Spleen (tissue), 11 donors: ENCODE measurements around the gene TDRD9. TPM values are rescaled to one million over a fixed set of nuclear protein-coding genes. Genes with fewer than 3 reads are reported as not detected.

Source experiments
- DNase-seq: peaks from one replicate; pipeline ENCODE4 v3.0.0-alpha.2; 2020
- H3K27ac ChIP-seq, 8 donors: fragments of 200-600 bp; sonication (generic) in 7 of 8; 1 replicate in 4 of 8; 2 replicates in 4 of 8; pipeline versions ENCODE4 v1.5.0 to v1.8.0; 2016 to 2021; ENCODE audit warnings: inconsistent platforms in 4 of 8, mild to moderate bottlenecking in 4 of 8, moderate library complexity in 1 of 8
- H3K27me3 ChIP-seq, 7 donors: fragments of 200-600 bp; sonication (generic) in 6 of 7; replicated peaks in 1 of 7; 1 replicate in 4 of 7; 2 replicates in 3 of 7; pipeline versions ENCODE4 v1.5.0 to v1.8.0; 2016 to 2021; ENCODE audit warnings: inconsistent platforms in 3 of 7, mild to moderate bottlenecking in 1 of 7
- H3K36me3 ChIP-seq, 6 donors: fragments of 200-600 bp; sonication (generic) in 5 of 6; 1 replicate in 4 of 6; 2 replicates in 2 of 6; pipeline versions ENCODE4 v1.5.0 to v1.8.0; 2016 to 2021; ENCODE audit warnings: inconsistent platforms in 2 of 6
- H3K4me1 ChIP-seq, 6 donors: fragments of 200-600 bp; sonication (generic) in 5 of 6; 1 replicate in 3 of 6; 2 replicates in 3 of 6; pipeline versions ENCODE4 v1.5.0 to v1.8.0; 2016 to 2021; ENCODE audit warnings: inconsistent platforms in 3 of 6
- H3K4me3 ChIP-seq, 8 donors: fragments of 200-600 bp; sonication (generic) in 7 of 8; 1 replicate in 4 of 8; 2 replicates in 4 of 8; pipeline versions ENCODE4 v1.5.0 to v1.8.0; 2016 to 2021; ENCODE audit warnings: inconsistent platforms in 4 of 8, mild to moderate bottlenecking in 4 of 8, moderate library complexity in 2 of 8
- H3K9me3 ChIP-seq, 8 donors: fragments of 200-600 bp; sonication (generic) in 7 of 8; 1 replicate in 4 of 8; 2 replicates in 4 of 8; pipeline versions ENCODE4 v1.5.0 to v1.8.0; 2016 to 2021; ENCODE audit warnings: inconsistent platforms in 4 of 8
- POLR2A ChIP-seq, 3 donors: fragments of 450-650 bp; IDR thresholded peaks; one replicate each; pipeline ENCODE4 v1.5.1; 2017; ENCODE audit warnings: antibody characterized with exemption in 3 of 3, mild to moderate bottlenecking in 1 of 3
- POLR2AphosphoS5 ChIP-seq, 3 donors: sonication (generic); formaldehyde crosslinking; IDR thresholded peaks; one replicate each; pipeline ENCODE4 v1.5.1; 2017; ENCODE audit warnings: antibody characterized with exemption in 3 of 3
- WGBS, 5 donors: extraction: QIAGEN DNeasy Blood & Tissue Kit in 3 of 5; methylation state at CpG; one replicate each; pipeline versions ENCODE4 v1.1.5 to v1.1.7; 2013 to 2018; 5-methylcytosine and 5-hydroxymethylcytosine counted together
- intact Hi-C: fragments of 100-400 bp; cut with DNase I; formaldehyde crosslinking; loops from one replicate; pipeline ENCODE4 v1.15.0; 2023; ENCODE audit warnings: low total_unique reads
- polyA plus RNA-seq, 3 donors: library from polyadenylated mRNA; stranded (reverse); fragments of 200-250 nt; gene quantifications; one replicate each; pipeline ENCODE4 v1.2.1, GENCODE V29; 2013
- total RNA-seq, 7 donors: library from RNA; depleted of rRNA in 3 of 7; stranded (reverse); fragments of >200 nt in 3 of 7; fragmentation: NEBNext Ultra II Directional in 4 of 7; extraction: Animal tissue kit (Norgen Biotek cat#: 25700) in 4 of 7; gene quantifications; one replicate each; pipeline versions ENCODE4 v1.1.0 to v1.2.1, GENCODE V29; 2016 to 2021
- TF ChIP-seq, protein P1 (sequence below), 11 experiments: fragments of 200-600 bp in 7 of 11; fragments of 450-650 bp in 4 of 11; sonication (generic) in 4 of 11; IDR thresholded peaks in 8 of 11; conservative IDR thresholded peaks in 3 of 11; 1 replicate in 7 of 11; 2 replicates in 4 of 11; pipeline versions ENCODE4 v1.4.0 to v1.8.0; 2016 to 2021; ENCODE audit warnings: antibody characterized with exemption in 11 of 11, inconsistent platforms in 4 of 11, mild to moderate bottlenecking in 1 of 11
- donor health status: healthy with polysubstance abuse.
- donor health status: DM: no; HTN: no; CAD: no; lungs with moderate emphysema.
- donor health status: DM: no; HTN: no; CAD: no.
- donor health status: Bipolar disorder and iron deficiency.
- donor health status: healthy.
- donor health status: DM: no; HTN: no; CAD: no.
- donor health status: DM: yes; HTN: yes; CAD: no.

Gene TDRD9
- total and polyA plus RNA-seq, 10 donors = 0.70 to 18.7 (median 8.0) TPM

DNA sequence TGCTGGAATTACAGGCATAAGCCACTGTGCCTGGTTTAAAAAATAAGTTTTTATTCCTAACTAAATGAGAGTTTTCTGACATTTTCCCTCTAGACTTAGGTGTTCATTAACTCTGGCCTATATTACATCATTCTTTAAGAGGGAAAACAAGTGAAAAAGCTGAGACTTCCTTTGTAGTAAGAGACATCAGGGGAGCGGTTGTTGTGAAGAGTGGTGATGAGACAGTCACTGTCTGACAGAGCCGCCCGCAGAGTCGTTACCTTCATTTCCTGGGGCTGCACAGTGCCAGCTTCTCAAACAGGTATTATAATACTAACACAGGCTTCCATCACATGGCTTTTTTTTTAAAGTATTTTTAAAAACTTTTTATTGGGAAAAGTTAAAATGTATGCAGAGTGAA lies 19.7 kb upstream of the TDRD9 start:
- H3K36me3 ChIP-seq = peaks cover 0 to 42% (median 27%) of the 10 kb centered on the region in 6 donors
- no peaks in the 10 kb centered on the region for H3K9me3 ChIP-seq
- 75 to 90% (median 87%) methylated on average over 4 of the region's 4 CpGs for WGBS, 5 donors
- H3K27me3 ChIP-seq = no peaks in the 10 kb centered on the region
- no peak overlapping the region for H3K4me3 ChIP-seq
- peak; percentile 54 for DNase-seq
- no peak overlapping the region for H3K27ac ChIP-seq
- intact Hi-C loops = no loop called here
- peaks cover 8 to 30% (median 17%) of the 10 kb centered on the region in 6 donors for H3K4me1 ChIP-seq
- no peak for TF ChIP-seq POLR2A (IDR thresholded peaks at IDR 0.05)
- TF ChIP-seq, protein P1, sequence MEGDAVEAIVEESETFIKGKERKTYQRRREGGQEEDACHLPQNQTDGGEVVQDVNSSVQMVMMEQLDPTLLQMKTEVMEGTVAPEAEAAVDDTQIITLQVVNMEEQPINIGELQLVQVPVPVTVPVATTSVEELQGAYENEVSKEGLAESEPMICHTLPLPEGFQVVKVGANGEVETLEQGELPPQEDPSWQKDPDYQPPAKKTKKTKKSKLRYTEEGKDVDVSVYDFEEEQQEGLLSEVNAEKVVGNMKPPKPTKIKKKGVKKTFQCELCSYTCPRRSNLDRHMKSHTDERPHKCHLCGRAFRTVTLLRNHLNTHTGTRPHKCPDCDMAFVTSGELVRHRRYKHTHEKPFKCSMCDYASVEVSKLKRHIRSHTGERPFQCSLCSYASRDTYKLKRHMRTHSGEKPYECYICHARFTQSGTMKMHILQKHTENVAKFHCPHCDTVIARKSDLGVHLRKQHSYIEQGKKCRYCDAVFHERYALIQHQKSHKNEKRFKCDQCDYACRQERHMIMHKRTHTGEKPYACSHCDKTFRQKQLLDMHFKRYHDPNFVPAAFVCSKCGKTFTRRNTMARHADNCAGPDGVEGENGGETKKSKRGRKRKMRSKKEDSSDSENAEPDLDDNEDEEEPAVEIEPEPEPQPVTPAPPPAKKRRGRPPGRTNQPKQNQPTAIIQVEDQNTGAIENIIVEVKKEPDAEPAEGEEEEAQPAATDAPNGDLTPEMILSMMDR (IDR thresholded peaks at IDR 0.05 in 8 of 11, conservative IDR thresholded peaks at IDR 0.05 in 3 of 11) = no peak
- no peak for TF ChIP-seq POLR2AphosphoS5 (IDR thresholded peaks at IDR 0.05)

DNA sequence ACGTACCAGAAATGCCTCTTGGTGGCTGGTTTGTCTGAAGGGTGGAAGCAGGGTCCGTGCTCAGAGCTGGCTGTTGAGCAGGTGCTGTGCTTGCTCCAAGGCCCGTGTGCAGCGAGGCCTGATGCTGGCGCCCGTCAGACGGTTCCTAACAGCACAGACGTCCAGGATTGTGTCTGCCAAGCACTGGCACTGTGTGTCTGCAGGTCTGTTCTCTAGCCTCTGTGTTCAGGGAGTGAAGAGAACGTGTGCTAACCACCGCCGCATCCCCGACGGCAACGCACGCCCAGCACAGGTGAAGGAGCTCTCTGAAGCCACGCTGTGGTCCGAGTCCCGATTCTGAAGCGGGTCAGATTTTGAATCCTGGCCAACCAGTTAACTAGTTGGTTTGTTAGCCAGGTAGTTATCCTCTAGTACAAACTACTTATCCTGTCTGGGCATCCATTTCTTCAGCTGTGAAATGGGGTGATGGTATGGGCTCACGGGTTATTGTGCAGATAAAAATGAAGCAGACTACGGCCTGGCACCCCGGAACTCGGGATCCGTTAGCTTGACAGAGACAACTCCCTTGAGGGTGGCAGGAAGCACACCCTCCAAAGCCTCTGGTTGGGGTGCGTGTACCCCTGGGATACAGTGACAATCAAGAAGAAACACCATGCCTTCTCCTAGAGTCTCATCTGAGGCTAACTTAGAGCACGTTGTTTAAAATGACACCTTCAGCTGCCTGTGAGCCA lies 18.6 kb upstream of the TDRD9 start:
- Histone ChIP-seq H3K27ac (peak overlapping the region in 6 of 8 donors; percentile 3 to 48 (median 30)), H3K9me3 (no peaks in the 10 kb centered on the region), H3K4me3 (peak overlapping the region in 5 of 8 donors; percentile 6 to 54 (median 17)), H3K27me3 (no peaks in the 10 kb centered on the region), H3K4me1 (peaks cover 8 to 26% (median 14%) of the 10 kb centered on the region in 6 donors), H3K36me3 (peaks cover 0 to 53% (median 38%) of the 10 kb centered on the region in 6 donors)
- TF ChIP-seq POLR2A (IDR thresholded peaks at IDR 0.05) (no peak), POLR2AphosphoS5 (IDR thresholded peaks at IDR 0.05) (peak in 1 of 3 donors; percentile 7)
- DNase-seq = peak; percentile 62
- WGBS, 5 donors = 76 to 87% (median 83%) methylated on average over 26 of the region's 26 CpGs
- intact Hi-C loops = loop anchor here (5.0 to 10.0 kb wide), 2 partner anchors 102 to 335 kb away; no protein-coding TSS in a partner anchor

DNA sequence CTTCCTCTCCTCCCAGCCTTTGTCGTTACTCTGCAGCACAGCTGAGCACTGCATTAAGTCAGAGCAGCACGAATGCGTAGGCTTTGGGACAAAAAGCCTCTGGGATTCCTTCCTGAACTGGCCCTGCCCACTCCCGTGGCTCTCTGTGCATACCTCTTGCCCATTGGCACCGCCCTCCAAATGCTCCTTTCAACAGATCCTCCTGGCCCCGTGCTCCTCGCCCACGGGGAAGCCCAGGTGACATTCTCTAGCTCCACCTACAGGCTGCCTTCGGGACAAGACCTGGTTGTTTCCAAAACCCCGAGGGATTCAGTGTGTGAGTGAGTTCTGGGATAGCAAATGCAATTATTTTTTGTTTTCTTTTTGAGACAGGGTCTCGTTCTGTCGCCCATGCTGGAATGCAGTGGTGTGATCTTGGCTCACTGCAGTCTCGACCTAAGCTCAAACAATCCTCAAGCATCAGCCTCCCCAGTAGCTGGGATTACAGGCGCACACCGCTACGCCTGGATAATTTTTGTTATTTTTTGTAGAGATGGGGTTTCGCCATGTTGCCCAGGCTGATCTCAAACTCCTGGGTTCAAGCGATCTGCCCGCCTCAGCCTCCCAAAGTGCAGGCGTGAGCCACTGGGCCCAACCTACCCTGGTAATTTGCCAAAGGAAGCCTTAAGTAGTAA lies 17.9 kb upstream of the TDRD9 start:
- H3K27ac ChIP-seq = peak overlapping the region in 6 of 8 donors; percentile 3 to 48 (median 30)
- intact Hi-C loops = loop anchor here (5.0 to 10.0 kb wide), 2 partner anchors 103 to 336 kb away; no protein-coding TSS in a partner anchor

DNA sequence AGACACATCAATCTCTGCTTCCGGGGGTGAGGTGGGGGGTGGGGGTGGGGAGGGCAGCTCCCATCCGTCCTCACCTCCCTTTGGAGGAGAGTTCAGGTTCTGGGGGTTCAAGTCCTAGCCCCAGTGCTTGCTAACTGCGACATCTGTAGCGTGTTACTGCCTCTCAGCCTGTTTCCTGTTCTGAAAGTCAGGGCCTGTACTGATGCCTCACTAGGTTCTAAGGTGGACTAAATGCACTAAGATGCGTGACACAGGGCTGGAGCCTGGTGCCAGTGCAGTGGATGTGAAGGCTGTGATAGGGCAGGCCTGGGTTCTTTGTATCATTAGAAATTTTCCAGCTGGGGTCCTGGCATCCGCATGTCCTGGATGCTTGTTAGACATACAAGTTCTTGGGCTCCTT lies 17.3 kb upstream of the TDRD9 start:
- 76 to 90% (median 79%) methylated on average over 5 to 6 of the region's 6 CpGs for WGBS, 5 donors
- H3K4me1 ChIP-seq = peaks cover 8 to 23% (median 11%) of the 10 kb centered on the region in 6 donors
- no peak overlapping the region for H3K4me3 ChIP-seq
- no peak for TF ChIP-seq POLR2A (IDR thresholded peaks at IDR 0.05)
- no peak for TF ChIP-seq POLR2AphosphoS5 (IDR thresholded peaks at IDR 0.05)
- TF ChIP-seq, protein P1 (IDR thresholded peaks at IDR 0.05 in 8 of 11, conservative IDR thresholded peaks at IDR 0.05 in 3 of 11) = no peak
- intact Hi-C loops = loop anchor here (5.0 to 10.0 kb wide), 2 partner anchors 104 to 336 kb away; no protein-coding TSS in a partner anchor
- H3K27ac ChIP-seq = no peak overlapping the region
- no peaks in the 10 kb centered on the region for H3K27me3 ChIP-seq
- H3K36me3 ChIP-seq = peaks cover 0 to 66% (median 43%) of the 10 kb centered on the region in 6 donors
- DNase-seq = peak; percentile 41
- H3K9me3 ChIP-seq = no peaks in the 10 kb centered on the region

More for the DNA sequence above, 17.9 kb upstream of the TDRD9 start:
- Histone ChIP-seq H3K4me1 (peaks cover 8 to 26% (median 13%) of the 10 kb centered on the region in 6 donors), H3K36me3 (peaks cover 0 to 60% (median 41%) of the 10 kb centered on the region in 6 donors), H3K27me3 (no peaks in the 10 kb centered on the region), H3K4me3 (peak overlapping the region in 5 of 8 donors; percentile 6 to 54 (median 17)), H3K9me3 (no peaks in the 10 kb centered on the region)
- 30 to 33% (median 31%) methylated on average over 20 of the region's 20 CpGs for WGBS, 5 donors
- DNase-seq = peak; percentile 89
- TF ChIP-seq POLR2AphosphoS5 (IDR thresholded peaks at IDR 0.05) (peak; percentile 8 to 67 (median 51)), POLR2A (IDR thresholded peaks at IDR 0.05) (no peak)
- TF ChIP-seq, protein P1 (IDR thresholded peaks at IDR 0.05 in 8 of 11, conservative IDR thresholded peaks at IDR 0.05 in 3 of 11) = peak; percentile 41 to 85 (median 76)
